HCT116 (cell line): Measurements from ENCODE around the gene SSRP1. TPM values are rescaled to one million over a fixed set of nuclear protein-coding genes. Genes with fewer than 3 reads are reported as not detected.

ENCODE experiments used
- ATAC-seq: fragments of 200-7000 bp; cut with Tn5 transposase; 2 replicates; pipeline ENCODE4 v1.9.1; 2020; ENCODE audit warnings: mild to moderate bottlenecking, moderate library complexity
- BruUV-seq: library from RNA; stranded (reverse); fragments of 400-500 nt; replicated peaks from 2 replicates; lab custom pipeline; 2021; lab: Mats Ljungman, UMichigan
- CTCF ChIA-PET: fragments of 300-600 bp; sonication (Branson Sonifier 250); formaldehyde crosslinking; loops from one replicate; lab custom pipeline; 2021; ENCODE audit warnings: antibody characterized with exemption; lab: Charles Lee
- POLR2A ChIA-PET: fragments of 300-600, 350-600 bp; sonication (Branson Sonifier 250); formaldehyde crosslinking; loops from one replicate; lab custom pipeline; 2021; ENCODE audit warnings: antibody characterized with exemption; lab: Charles Lee
- RAD21 ChIA-PET, 2 experiments: fragments of 300-600 bp; sonication (Branson Sonifier 250); formaldehyde crosslinking; loops; one replicate each; lab custom pipeline; 2023; ENCODE audit warnings: low total read pairs in 2 of 2; ENCODE audit not compliant: uncharacterized antibody in 2 of 2, unreplicated experiment in 2 of 2, low non-redundant PET in 1 of 2; lab: Charles Lee
- DNase-seq: peaks from one replicate; pipeline ENCODE4 v3.0.0-alpha.2; 2010; ENCODE audit warnings: low read depth, low spot score
- H2AFZ ChIP-seq: fragments of 200-600 bp; shearing (Covaris generic), sonication (generic); 2 replicates; pipeline ENCODE4 v1.6.1; 2017; ENCODE audit warnings: low read depth, mixed run types, mixed read lengths, antibody characterized with exemption, low read length; ENCODE audit not compliant: poor library complexity, severe bottlenecking
- H3K27ac ChIP-seq: 2 replicates; pipeline ENCODE4 v1.5.1; 2012; ENCODE audit warnings: low read depth, low read length
- H3K27me3 ChIP-seq: fragments of 200-600 bp; sonication (generic); 2 replicates; pipeline ENCODE4 v1.6.1; 2016; ENCODE audit warnings: mixed run types, low read length, mixed read lengths; ENCODE audit not compliant: insufficient read depth
- H3K36me3 ChIP-seq, 2 experiments: fragments of 200-500 bp in 1 of 2; fragments of 200-600 bp in 1 of 2; sonication (Bioruptor generic) in 1 of 2; sonication (generic) in 1 of 2; 2 replicates each; pipeline versions ENCODE4 v1.5.1 to v1.6.1; 2014 to 2016; ENCODE audit warnings: low read length in 2 of 2, inconsistent platforms in 1 of 2, mixed read lengths in 1 of 2, mixed run types in 1 of 2; ENCODE audit not compliant: insufficient read depth in 2 of 2, control insufficient read depth in 1 of 2
- H3K4me1 ChIP-seq, 2 experiments: fragments of 200-600 bp in 1 of 2; sonication (generic) in 1 of 2; 2 replicates each; pipeline versions ENCODE4 v1.5.1 to v1.6.1; 2012 to 2017; ENCODE audit warnings: low read length in 2 of 2, inconsistent platforms in 1 of 2, mild to moderate bottlenecking in 1 of 2, mixed read lengths in 1 of 2, mixed run types in 1 of 2, moderate library complexity in 1 of 2; ENCODE audit not compliant: insufficient read depth in 2 of 2, control insufficient read depth in 1 of 2
- H3K4me2 ChIP-seq: fragments of 200-600 bp; sonication (generic); 2 replicates; pipeline ENCODE4 v1.6.1; 2017; ENCODE audit warnings: mixed run types, low read length, mixed read lengths
- H3K4me3 ChIP-seq, 2 experiments: fragments of 200-600 bp in 1 of 2; sonication (generic) in 1 of 2; replicated peaks in 1 of 2; 2 replicates each; pipeline ENCODE4 v1.5.1; 2011 to 2016; ENCODE audit warnings: low read length in 2 of 2, control low read depth in 1 of 2, low read depth in 1 of 2, mild to moderate bottlenecking in 1 of 2, mixed read lengths in 1 of 2, mixed run types in 1 of 2
- H3K79me2 ChIP-seq: fragments of 200-600 bp; sonication (generic); 2 replicates; pipeline ENCODE4 v1.6.1; 2017; ENCODE audit warnings: mild to moderate bottlenecking, mixed run types, low read length, moderate library complexity, mixed read lengths; ENCODE audit not compliant: insufficient read depth
- H3K9ac ChIP-seq: fragments of 200-600 bp; sonication (generic); 2 replicates; pipeline ENCODE4 v1.6.1; 2016; ENCODE audit warnings: low read length, mixed read lengths
- H3K9me2 ChIP-seq: fragments of 200-600 bp; sonication (generic), shearing (Covaris generic); 2 replicates; pipeline ENCODE4 v1.6.1; 2017; ENCODE audit warnings: mixed run types, mild to moderate bottlenecking, moderate library complexity; ENCODE audit not compliant: insufficient read depth
- H3K9me3 ChIP-seq, 2 experiments: fragments of 200-500 bp in 1 of 2; fragments of 200-600 bp in 1 of 2; sonication (Bioruptor generic) in 1 of 2; sonication (generic) in 1 of 2; 2 replicates each; pipeline ENCODE4 v1.6.1; 2014 to 2017; ENCODE audit warnings: low read length in 2 of 2, mixed read lengths in 2 of 2, inconsistent platforms in 1 of 2, low read depth in 1 of 2, mild to moderate bottlenecking in 1 of 2, mixed run types in 1 of 2, moderate library complexity in 1 of 2; ENCODE audit not compliant: control insufficient read depth in 1 of 2, insufficient read depth in 1 of 2
- H4K20me1 ChIP-seq: fragments of 200-600 bp; sonication (generic), shearing (Covaris generic); 2 replicates; pipeline ENCODE4 v1.6.1; 2017; ENCODE audit warnings: mixed run types, mild to moderate bottlenecking, moderate library complexity; ENCODE audit not compliant: insufficient read depth
- CTCF ChIP-seq, 3 experiments: fragments of 200-600 bp in 1 of 3; sonication (generic) in 1 of 3; IDR thresholded peaks in 2 of 3; conservative IDR thresholded peaks in 1 of 3; 2 replicates each; pipeline ENCODE4 v1.5.1; 2012 to 2017; ENCODE audit warnings: low read depth in 2 of 3, low read length in 2 of 3, antibody characterized with exemption in 1 of 3, borderline replicate concordance in 1 of 3, control low read depth in 1 of 3, mild to moderate bottlenecking in 1 of 3, mixed read lengths in 1 of 3, mixed run types in 1 of 3, moderate library complexity in 1 of 3; ENCODE audit not compliant: insufficient read depth in 1 of 3
- ZFX ChIP-seq: fragments of 450-650 bp; IDR thresholded peaks from 2 replicates; pipeline ENCODE4 v1.6.1; 2017
- intact Hi-C: fragments of 100-400 bp; cut with micrococcal nuclease; formaldehyde crosslinking; loops from 2 replicates; pipeline ENCODE4 v1.10.0; 2022
- total RNA-seq: library from RNA; stranded (reverse); gene quantifications from one replicate; pipeline ENCODE4 v1.2.1, GENCODE V29; 2021; ENCODE audit not compliant: unreplicated experiment

The SSRP1 gene
- total RNA-seq, 1 experiment from 2014 or later: 260 TPM

DNA sequence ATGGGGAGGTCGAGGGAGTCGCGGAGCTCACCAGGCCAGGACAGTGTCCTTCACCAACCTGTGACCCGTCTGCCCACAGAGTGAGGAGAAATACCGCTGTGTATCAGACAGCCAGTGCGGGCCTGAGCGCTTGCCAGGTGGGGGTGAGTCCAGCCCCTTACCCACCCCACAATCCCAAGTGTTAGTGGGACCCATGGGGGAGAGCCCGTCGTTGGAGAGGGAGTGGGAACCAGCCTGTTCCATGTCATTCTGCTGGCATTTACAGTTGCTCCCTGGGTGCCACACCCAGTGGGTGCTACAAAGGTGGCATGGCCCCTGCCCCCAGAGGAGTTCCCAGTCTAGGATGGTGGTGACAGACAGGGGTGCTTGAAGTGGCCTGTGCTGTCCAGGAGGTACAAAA is 11.6 kb upstream of the SSRP1 start:
- Histone ChIP-seq H3K9ac (no peak overlapping the region), H3K27ac (no peak overlapping the region)

More for the DNA sequence above, 11.6 kb upstream of the SSRP1 start:
- H3K4me1 ChIP-seq: peaks cover 3 to 19% of the 10 kb centered on the region in 2 experiments; a peak in 3 of 4 replicates
- H3K9me2 ChIP-seq: no peaks in the 10 kb centered on the region
- H3K4me2 ChIP-seq: no peak overlapping the region
- no peaks in the 10 kb centered on the region for H4K20me1 ChIP-seq
- ATAC-seq (no peak), DNase-seq (no peak)
- ChIA-PET POLR2A (no interaction called here), CTCF (interaction anchor here (1.1 to 2.1 kb wide), 3 partner anchors 294 to 1158 kb away, joined by 3 to 28 read pairs (median 4); no protein-coding TSS in a partner anchor), RAD21 (no interaction called here)
- H3K27me3 ChIP-seq: no peaks in the 10 kb centered on the region
- H3K9me3 ChIP-seq: no peaks in the 10 kb centered on the region
- intact Hi-C loops: loop anchor here (5.0 kb wide), 3 partner anchors 110 to 555 kb away; no protein-coding TSS in a partner anchor
- no peak overlapping the region for H3K4me3 ChIP-seq
- H3K36me3 ChIP-seq: no peaks in the 10 kb centered on the region
- BruUV-seq: no TSS peak
- TF ChIP-seq ZFX (no peak), CTCF (IDR thresholded peaks at IDR 0.05 in 2 of 3, conservative IDR thresholded peaks at IDR 0.05 in 1 of 3; ENCODE audit: borderline replicate concordance in 1 of 3, insufficient read depth in 1 of 3, low read depth in 2 of 3, low read length in 2 of 3) (no peak)
- no peaks in the 10 kb centered on the region for H3K79me2 ChIP-seq
- no peak overlapping the region for H2AFZ ChIP-seq
